ENCODE data around the gene PLPP1. TPM values are rescaled to one million over a fixed set of nuclear protein-coding genes. Genes with fewer than 3 reads are reported as not detected.
A peak's percentile ranks its signal among the peaks of the same experiment; 100 is the strongest.

PLPP1 gene
- polyA plus RNA-seq, 1 of the 3 experiments (the other 2 are of a cell fraction) = 32.8 TPM

- no peak for TF ChIP-seq REST (IDR thresholded peaks at IDR 0.05; ENCODE audit: low read depth, low read length)
Observed at GRCh38 chr5:55546947-55547346, 12.2 kb upstream of the PLPP1 start (continued).

GRCh38 chr5:55544341-55544740, 9.6 kb upstream of the PLPP1 start:
- Histone ChIP-seq H4K20me1 (ENCODE audit: insufficient read depth) (no peaks in the 10 kb centered on the region), H3K4me3 (ENCODE audit: low read depth in 2 of 2, low read length in 1 of 2) (no peak overlapping the region), H3K79me2 (ENCODE audit: insufficient read depth) (no peaks in the 10 kb centered on the region), H3K9ac (no peak overlapping the region), H3K36me3 (replicated peaks in 1 of 2; ENCODE audit: control insufficient read depth in 1 of 2, insufficient read depth in 2 of 2, low read length in 1 of 2) (no peaks in the 10 kb centered on the region), H3K9me3 (no peaks in the 10 kb centered on the region), H3K9me2 (no peaks in the 10 kb centered on the region), H3K4me1 (ENCODE audit: control insufficient read depth in 1 of 2, insufficient read depth in 2 of 2, low read depth in 1 of 2, low read length in 1 of 2) (no peaks in the 10 kb centered on the region; a peak in 1 of 4 replicates), H2AFZ (ENCODE audit: low read depth) (no peak overlapping the region), H3K27ac (ENCODE audit: low read depth in 2 of 2, low read length in 1 of 2) (no peak overlapping the region), H3K4me2 (no peak overlapping the region), H3F3A (replicated peaks; ENCODE audit: insufficient read depth) (no peaks in the 10 kb centered on the region), H3K27me3 (ENCODE audit: insufficient read depth) (no peaks in the 10 kb centered on the region)
- POLR2A ChIA-PET = no interaction called here
- WGBS (ENCODE audit: low lambda C conversion rate) = 74% methylated on average over 2 of the region's 2 CpGs
- CTCF ChIA-PET = interaction anchor here (1.4 kb wide), 1 partner anchor 201 kb away, joined by 3 read pairs; no protein-coding TSS in a partner anchor
- TF ChIP-seq FOXJ3 (CRISPR knock-in tag; IDR thresholded peaks at IDR 0.05) (no peak), IRF3 (IDR thresholded peaks at IDR 0.05; ENCODE audit: low read depth, low read length) (no peak), EP300 (IDR thresholded peaks at IDR 0.05; ENCODE audit: borderline replicate concordance in 1 of 2, low read depth in 1 of 2, low read length in 1 of 2) (no peak)
- no peak for DNase-seq

GRCh38 chr5:55541056-55541635, 6.4 kb upstream of the PLPP1 start:
- no peak overlapping the region for H3K4me2 ChIP-seq
- no peaks in the 10 kb centered on the region for H4K20me1 ChIP-seq (ENCODE audit: insufficient read depth)
- no peaks in the 10 kb centered on the region; a peak in 1 of 4 replicates for H3K4me1 ChIP-seq (ENCODE audit: control insufficient read depth in 1 of 2, insufficient read depth in 2 of 2, low read depth in 1 of 2, low read length in 1 of 2)
- H3K9me2 ChIP-seq = no peaks in the 10 kb centered on the region
- no peaks in the 10 kb centered on the region for H3K79me2 ChIP-seq (ENCODE audit: insufficient read depth)
- H3K27me3 ChIP-seq (ENCODE audit: insufficient read depth) = no peaks in the 10 kb centered on the region
- H2AFZ ChIP-seq (ENCODE audit: low read depth) = peak overlapping the region; percentile 4; the same call in 1 of the 2 replicates
- POLR2A ChIA-PET = no interaction called here
- H3F3A ChIP-seq (replicated peaks; ENCODE audit: insufficient read depth) = peaks cover 3% of the 10 kb centered on the region
- no peak for DNase-seq
- WGBS (ENCODE audit: low lambda C conversion rate) = 100% methylated on average over 1 of the region's 1 CpG
- no peak overlapping the region for H3K4me3 ChIP-seq (ENCODE audit: low read depth in 2 of 2, low read length in 1 of 2)
- CTCF ChIA-PET = interaction anchor here (1.1 kb wide), 1 partner anchor 150 kb away, joined by 3 read pairs; no protein-coding TSS in a partner anchor
- TF ChIP-seq REST (IDR thresholded peaks at IDR 0.05; ENCODE audit: low read depth, low read length) (no peak), FOSL2 (IDR thresholded peaks at IDR 0.05; ENCODE audit: borderline replicate concordance, low read depth) (no peak), RCOR1 (IDR thresholded peaks at IDR 0.05; ENCODE audit: low read length) (no peak), EZH2phosphoT487 (IDR thresholded peaks at IDR 0.05; ENCODE audit: borderline replicate concordance, low read depth) (no peak), SMC3 (IDR thresholded peaks at IDR 0.05; ENCODE audit: low read depth, low read length) (no peak), IRF3 (IDR thresholded peaks at IDR 0.05; ENCODE audit: low read depth, low read length) (no peak)
- H3K27ac ChIP-seq (ENCODE audit: low read depth in 2 of 2, low read length in 1 of 2) = no peak overlapping the region
- no peaks in the 10 kb centered on the region for H3K9me3 ChIP-seq
- H3K36me3 ChIP-seq (replicated peaks in 1 of 2; ENCODE audit: control insufficient read depth in 1 of 2, insufficient read depth in 2 of 2, low read length in 1 of 2) = no peaks in the 10 kb centered on the region
- H3K9ac ChIP-seq = no peak overlapping the region

All from SK-N-SH (cell line).